DND-41 (cell line): Measurements from ENCODE around the gene PUSL1.

Experiments used
- ATAC-seq: fragments of 200-7000 bp; cut with Tn5 transposase; 3 replicates; pipeline ENCODE4 v1.9.1; 2021; ENCODE audit warnings: low read depth; ENCODE audit not compliant: insufficient read depth
- DNase-seq: peaks from one replicate; pipeline ENCODE4 v3.0.0-alpha.2; 2020
- H2AFZ ChIP-seq: 2 replicates; pipeline ENCODE4 v1.6.0; 2012; ENCODE audit warnings: low read depth, low read length
- H3K27ac ChIP-seq: 2 replicates; pipeline ENCODE4 v1.5.1; 2012; ENCODE audit warnings: low read length, inconsistent platforms
- H3K27me3 ChIP-seq: fragments of 200-600 bp; sonication (generic); 2 replicates; pipeline ENCODE4 v1.6.0; 2012; ENCODE audit warnings: low read length, mild to moderate bottlenecking, inconsistent platforms; ENCODE audit not compliant: insufficient read depth, poor library complexity
- H3K36me3 ChIP-seq: 2 replicates; pipeline ENCODE4 v1.5.1; 2012; ENCODE audit warnings: low read length, inconsistent platforms; ENCODE audit not compliant: insufficient read depth
- H3K4me1 ChIP-seq: 2 replicates; pipeline ENCODE4 v1.5.1; 2012; ENCODE audit warnings: mild to moderate bottlenecking, low read length; ENCODE audit not compliant: insufficient read depth
- H3K4me2 ChIP-seq: 2 replicates; pipeline ENCODE4 v1.6.0; 2012; ENCODE audit warnings: mild to moderate bottlenecking, moderate library complexity, low read length, inconsistent platforms; ENCODE audit not compliant: insufficient read depth
- H3K4me3 ChIP-seq, 2 experiments: fragments of 200-600 bp in 1 of 2; shearing (Covaris generic) in 1 of 2; 2 replicates each; pipeline ENCODE4 v1.5.1; 2012 to 2016; ENCODE audit warnings: inconsistent platforms in 2 of 2, low read length in 2 of 2, mild to moderate bottlenecking in 2 of 2, low read depth in 1 of 2, moderate library complexity in 1 of 2
- H3K79me2 ChIP-seq: 2 replicates; pipeline ENCODE4 v1.6.0; 2012; ENCODE audit warnings: low read length, inconsistent platforms; ENCODE audit not compliant: insufficient read depth
- H3K9ac ChIP-seq: 2 replicates; pipeline ENCODE4 v1.6.0; 2012; ENCODE audit warnings: low read depth, mild to moderate bottlenecking, inconsistent platforms, low read length, moderate library complexity
- H3K9me3 ChIP-seq: 2 replicates; pipeline ENCODE4 v1.5.1; 2012; ENCODE audit warnings: low read length, moderate library complexity, mild to moderate bottlenecking, inconsistent platforms; ENCODE audit not compliant: insufficient read depth, severe bottlenecking
- H4K20me1 ChIP-seq: 2 replicates; pipeline ENCODE4 v1.6.0; 2012; ENCODE audit warnings: low read length; ENCODE audit not compliant: insufficient read depth
- EZH2 ChIP-seq: IDR thresholded peaks from 3 replicates; pipeline ENCODE4 v1.6.1; 2012; ENCODE audit warnings: borderline replicate concordance, low read depth, mild to moderate bottlenecking, moderate library complexity, low read length, inconsistent platforms; ENCODE audit not compliant: severe bottlenecking
- TF ChIP-seq, protein P1 (sequence below): IDR thresholded peaks from 2 replicates; pipeline ENCODE4 v1.5.1; 2012; ENCODE audit warnings: borderline replicate concordance, low read length, moderate library complexity, mild to moderate bottlenecking; ENCODE audit not compliant: poor library complexity, severe bottlenecking; ENCODE audit errors: extremely low read depth

PUSL1 gene

DNA sequence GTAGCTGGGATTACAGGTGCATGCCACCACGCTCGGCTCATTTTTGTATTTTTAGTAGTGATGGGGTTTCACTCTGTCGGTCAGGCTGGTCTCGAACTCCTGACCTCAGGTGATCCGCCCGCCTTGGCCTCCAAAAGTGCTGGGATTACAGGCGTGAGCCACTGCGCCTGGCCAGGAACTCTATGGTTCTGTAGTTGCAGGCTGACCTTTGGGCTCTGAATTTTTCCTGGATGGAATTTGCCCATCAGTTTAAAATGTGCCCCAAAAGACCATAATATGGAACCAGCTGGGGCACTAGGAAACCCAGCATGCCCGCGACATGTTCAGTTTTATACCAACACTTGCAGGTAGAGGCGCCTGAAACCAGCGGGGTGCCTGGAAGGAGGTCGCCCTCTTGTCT, 29.8 kb upstream of the PUSL1 start:
- peaks cover 8% of the 10 kb centered on the region for H3K79me2 ChIP-seq
- no peak overlapping the region for H3K9ac ChIP-seq
- H3K9me3 ChIP-seq: no peaks in the 10 kb centered on the region
- no peaks in the 10 kb centered on the region for H4K20me1 ChIP-seq
- TF ChIP-seq, protein P1, sequence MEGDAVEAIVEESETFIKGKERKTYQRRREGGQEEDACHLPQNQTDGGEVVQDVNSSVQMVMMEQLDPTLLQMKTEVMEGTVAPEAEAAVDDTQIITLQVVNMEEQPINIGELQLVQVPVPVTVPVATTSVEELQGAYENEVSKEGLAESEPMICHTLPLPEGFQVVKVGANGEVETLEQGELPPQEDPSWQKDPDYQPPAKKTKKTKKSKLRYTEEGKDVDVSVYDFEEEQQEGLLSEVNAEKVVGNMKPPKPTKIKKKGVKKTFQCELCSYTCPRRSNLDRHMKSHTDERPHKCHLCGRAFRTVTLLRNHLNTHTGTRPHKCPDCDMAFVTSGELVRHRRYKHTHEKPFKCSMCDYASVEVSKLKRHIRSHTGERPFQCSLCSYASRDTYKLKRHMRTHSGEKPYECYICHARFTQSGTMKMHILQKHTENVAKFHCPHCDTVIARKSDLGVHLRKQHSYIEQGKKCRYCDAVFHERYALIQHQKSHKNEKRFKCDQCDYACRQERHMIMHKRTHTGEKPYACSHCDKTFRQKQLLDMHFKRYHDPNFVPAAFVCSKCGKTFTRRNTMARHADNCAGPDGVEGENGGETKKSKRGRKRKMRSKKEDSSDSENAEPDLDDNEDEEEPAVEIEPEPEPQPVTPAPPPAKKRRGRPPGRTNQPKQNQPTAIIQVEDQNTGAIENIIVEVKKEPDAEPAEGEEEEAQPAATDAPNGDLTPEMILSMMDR: no peak
- no peak for TF ChIP-seq EZH2
- no peaks in the 10 kb centered on the region for H3K27me3 ChIP-seq
- H3K27ac ChIP-seq: no peak overlapping the region
- no peak overlapping the region for H3K4me2 ChIP-seq
- no peaks in the 10 kb centered on the region for H3K36me3 ChIP-seq
- no peak overlapping the region for H2AFZ ChIP-seq
- H3K4me1 ChIP-seq: peaks cover 14% of the 10 kb centered on the region
- ATAC-seq (no peak), DNase-seq (no peak)
- no peak overlapping the region for H3K4me3 ChIP-seq

DNA sequence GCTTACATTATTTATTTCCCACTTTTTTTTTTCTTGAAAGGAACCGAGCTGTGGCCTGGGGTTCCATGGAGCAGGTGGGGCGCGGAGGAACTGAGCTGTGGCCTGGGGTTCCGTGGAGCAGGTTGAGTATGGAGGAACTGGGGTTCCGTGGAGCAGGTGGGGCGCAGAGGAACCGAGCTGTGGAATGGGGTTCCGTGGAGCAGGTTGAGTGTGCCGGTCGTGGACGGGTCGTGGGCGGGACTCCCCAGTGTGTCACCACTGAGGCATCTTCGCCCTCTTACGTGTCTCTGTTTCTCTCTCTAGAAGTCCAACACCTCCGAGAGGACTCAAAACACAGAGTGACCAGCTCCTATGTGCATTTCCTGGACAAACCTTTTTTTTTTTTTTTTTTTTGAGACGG, 29.4 kb upstream of the PUSL1 start:
- DNase-seq (no peak), ATAC-seq (no peak)
- Histone ChIP-seq H3K27me3 (no peaks in the 10 kb centered on the region), H2AFZ (no peak overlapping the region), H4K20me1 (no peaks in the 10 kb centered on the region), H3K4me1 (peaks cover 14% of the 10 kb centered on the region), H3K79me2 (peaks cover 7% of the 10 kb centered on the region), H3K9ac (no peak overlapping the region), H3K9me3 (no peaks in the 10 kb centered on the region), H3K4me2 (no peak overlapping the region), H3K4me3 (no peak overlapping the region), H3K27ac (no peak overlapping the region), H3K36me3 (no peaks in the 10 kb centered on the region)
- no peak for TF ChIP-seq EZH2
- TF ChIP-seq, protein P1: no peak

DNA sequence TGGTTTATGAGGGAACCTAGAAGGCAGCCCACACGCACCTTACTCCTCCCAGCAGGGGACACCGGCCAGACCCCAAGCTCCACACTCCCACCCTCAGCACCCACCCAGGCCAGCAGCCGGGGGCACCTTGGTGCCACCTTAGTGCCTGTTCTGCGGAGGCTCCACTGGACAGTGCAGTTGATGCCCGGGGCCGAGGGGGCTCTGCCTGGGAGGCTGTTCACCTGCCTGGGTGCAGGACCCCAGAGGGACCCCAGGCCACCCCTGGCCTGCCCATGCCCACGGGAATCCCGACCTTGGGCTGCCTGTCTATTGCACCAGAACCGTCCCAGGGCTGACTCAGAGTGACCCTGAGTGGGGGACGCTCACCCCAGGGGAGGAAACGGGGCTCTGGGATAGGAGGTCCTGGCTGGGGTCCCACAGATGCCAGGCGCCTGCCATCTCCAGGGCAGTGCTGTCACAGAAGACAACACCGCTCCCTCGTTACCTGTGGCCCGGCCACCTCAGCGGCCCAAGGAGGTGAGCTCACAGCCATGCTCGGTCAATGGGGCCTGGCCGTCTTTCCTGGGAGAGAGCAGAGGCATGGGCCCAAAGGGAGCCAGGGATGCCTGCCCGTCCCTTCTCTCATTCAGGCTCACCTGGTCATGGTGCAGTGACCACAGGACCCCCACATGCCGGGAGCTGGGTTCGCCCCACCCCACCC, 27.5 kb upstream of the PUSL1 start:
- no peaks in the 10 kb centered on the region for H3K27me3 ChIP-seq
- H3K9ac ChIP-seq: no peak overlapping the region
- no peaks in the 10 kb centered on the region for H3K79me2 ChIP-seq
- no peak overlapping the region for H3K4me2 ChIP-seq
- no peaks in the 10 kb centered on the region for H3K9me3 ChIP-seq
- H3K4me1 ChIP-seq: no peaks in the 10 kb centered on the region
- H2AFZ ChIP-seq: no peak overlapping the region
- no peaks in the 10 kb centered on the region for H4K20me1 ChIP-seq
- no peak for ATAC-seq
- H3K4me3 ChIP-seq: no peak overlapping the region
- DNase-seq: no peak
- TF ChIP-seq EZH2: no peak
- TF ChIP-seq, protein P1: no peak
- H3K36me3 ChIP-seq: no peaks in the 10 kb centered on the region
- no peak overlapping the region for H3K27ac ChIP-seq
